ENCODE measurements around the gene MTCL1.

MTCL1 gene

GRCh38 chr18:8688216-8688800 is 17.0 kb upstream of the MTCL1 start:
- DNase-seq, result no peak

DNA sequence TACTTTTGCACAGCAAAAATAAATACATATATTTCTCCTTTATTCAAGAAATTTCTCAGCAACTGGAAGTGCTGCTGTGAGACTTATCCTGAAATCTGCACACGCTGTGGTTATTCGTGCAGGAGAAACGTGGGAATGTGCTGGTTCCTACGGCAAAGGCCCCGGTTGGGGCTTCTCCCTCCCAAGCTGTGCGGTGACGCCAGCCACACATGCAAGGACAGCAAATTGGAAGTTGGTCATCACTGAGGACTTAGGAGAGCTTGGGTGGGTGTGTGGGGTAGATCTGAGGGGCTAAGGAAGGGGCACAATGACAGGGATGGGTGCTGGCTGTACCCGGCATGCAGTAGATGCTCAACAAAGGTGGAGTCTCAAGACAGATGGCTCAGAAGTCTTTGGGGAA is 16.5 kb upstream of the MTCL1 start:
- no peak for DNase-seq

DNA sequence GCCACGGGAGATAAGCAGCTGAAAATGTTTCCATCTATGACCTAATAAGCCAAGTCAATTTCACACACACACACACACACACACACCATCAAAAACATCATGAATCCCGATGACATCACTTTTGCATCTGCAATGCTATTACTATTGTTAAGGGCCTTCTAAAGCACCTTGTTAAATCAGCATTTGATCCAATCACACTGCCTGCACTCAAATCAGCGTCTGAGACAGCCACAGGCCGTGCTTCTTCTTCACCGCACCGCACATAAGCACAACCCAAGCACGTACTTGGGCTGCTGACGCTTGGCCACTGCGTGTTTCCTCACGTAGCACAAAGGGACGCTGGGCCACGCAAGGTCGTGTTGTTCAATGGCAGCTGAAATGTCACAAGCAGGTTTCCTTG is 15.8 kb upstream of the MTCL1 start:
- no peak for DNase-seq

DNA sequence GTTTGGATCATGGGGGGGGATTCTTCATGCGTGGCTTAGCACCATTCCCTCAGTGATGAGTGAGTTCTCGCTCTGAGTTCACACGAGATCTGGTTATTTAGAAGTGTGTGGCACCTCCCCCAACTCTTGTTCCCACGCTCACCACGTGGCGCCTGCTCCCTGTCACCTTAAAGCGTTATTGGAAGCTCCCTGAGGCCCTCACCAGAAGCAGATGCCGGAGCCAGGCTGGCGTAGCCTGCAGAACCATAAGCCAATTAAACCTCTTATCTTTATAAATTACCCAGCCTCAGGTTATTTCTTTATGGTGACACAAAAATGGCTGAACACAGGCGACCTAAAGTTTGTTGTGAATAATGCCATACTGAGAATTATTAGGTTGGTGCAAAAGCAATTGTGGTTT is 10.5 kb upstream of the MTCL1 start:
- DNase-seq, result no peak

DNA sequence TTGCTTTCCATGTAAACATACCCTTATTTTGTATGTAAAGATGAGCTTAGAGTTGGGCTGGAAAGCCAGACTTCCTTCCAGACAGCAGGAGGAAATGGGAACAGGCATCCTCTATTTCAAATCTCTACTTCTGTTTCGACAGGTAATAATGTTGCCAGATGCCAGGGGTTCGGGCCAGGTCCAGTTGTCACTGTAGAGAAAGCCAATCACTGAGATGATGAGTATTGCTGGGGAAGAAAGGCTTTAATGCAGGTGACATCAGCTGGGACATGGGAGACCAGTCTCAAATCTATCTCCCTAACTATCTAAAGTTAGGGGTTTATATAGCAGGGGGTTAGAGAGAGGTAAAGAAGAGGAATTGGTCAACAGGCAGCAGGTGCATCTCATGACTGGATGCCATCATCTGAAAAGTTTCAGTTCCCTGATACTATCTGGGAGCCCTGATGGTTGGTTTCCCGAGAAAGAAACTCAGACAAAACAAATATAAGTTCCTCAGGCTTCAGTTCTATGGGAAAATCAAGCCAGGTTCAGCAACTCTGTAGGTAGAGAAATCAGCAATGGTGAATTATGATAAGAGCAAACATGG is 9.3 kb upstream of the MTCL1 start:
- DNase-seq, result no peak

GRCh38 chr18:8696749-8697211 is 8.6 kb upstream of the MTCL1 start:
- peak; percentile 63 for DNase-seq

DNA sequence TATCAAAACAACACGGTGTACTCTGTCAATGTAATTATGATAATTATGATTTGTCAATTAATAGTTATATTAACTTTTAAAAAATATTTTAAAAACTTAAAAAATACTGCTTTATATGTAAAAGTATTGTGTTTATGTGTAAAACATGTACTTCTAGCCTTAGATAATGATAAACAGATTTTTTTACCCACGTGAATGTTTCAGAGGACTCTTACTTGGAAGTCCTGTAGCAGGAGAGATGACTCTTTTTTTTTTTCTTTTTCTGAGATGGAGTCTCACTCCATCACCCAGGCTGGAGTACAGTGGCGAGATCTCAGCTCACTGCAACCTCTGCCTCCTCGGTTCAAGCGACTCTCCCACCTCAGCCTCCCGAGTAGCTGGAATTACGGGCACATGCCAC is 6.2 kb upstream of the MTCL1 start:
- no peak for DNase-seq

DNA sequence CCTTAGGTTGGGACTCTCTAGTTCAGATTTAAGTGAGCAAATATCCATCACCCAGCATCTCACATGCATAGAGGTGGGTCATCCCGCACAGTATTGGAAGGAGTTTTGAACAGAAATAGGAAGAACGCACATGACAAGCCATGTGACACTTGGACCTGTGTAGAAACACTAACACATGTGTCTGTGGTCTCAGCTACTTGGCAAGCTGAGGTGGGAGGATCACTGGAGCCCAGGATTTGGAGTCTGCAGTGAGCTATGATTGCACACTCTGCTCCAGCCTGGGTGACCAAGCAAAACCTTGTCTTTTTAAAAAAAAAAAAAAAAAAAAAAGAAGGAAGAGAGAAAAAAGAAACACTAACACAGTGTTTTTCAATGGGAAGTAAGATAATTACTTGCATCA is 5.4 kb upstream of the MTCL1 start:
- peak; percentile 34 for DNase-seq

DNA sequence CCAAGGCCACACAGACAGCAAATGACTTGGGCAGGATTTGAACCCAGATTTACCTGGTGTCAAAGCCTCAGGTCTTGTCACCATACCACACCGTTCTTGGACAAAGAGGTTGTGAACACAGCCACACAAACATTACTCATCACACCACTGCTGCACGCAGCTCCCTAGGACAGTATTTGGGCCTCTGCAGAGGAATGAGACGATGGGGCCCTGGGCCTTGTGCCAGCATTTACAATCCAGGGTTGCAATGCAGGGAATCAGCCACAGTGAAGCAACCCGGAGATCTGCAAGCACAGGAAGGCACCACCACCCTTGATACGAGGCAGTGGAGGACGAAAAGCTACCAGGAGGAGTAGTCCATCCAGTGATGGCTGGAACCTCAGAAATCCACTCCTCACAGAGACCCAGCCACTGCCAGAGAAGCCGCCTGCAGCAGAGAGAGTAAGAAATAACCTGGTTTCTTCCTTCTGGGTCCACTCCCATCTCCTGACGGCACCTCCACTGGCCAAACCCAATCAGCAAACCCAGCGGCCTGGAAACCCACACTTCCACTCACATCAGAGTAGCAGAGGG is 3.7 kb upstream of the MTCL1 start:
- peak; percentile 96 for DNase-seq

DNA sequence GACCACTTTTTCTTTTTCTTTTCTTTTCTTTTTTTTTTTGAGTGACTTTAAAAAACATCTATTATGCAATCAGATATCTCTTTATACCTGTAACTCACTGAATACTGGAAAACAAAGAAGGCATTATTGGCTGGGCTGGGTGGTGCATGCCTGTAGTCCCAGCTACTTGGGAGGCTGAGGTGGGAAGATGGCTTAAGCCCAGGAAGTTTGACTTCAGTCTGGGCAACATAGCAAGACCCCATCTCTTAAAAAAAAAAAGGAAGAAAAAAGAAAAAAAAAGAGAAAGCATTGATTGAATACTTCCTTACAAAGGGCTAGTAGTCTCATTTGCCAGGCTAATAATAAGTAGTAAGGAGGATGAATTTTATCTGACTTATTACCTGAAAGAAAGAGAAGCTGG is 2.7 kb upstream of the MTCL1 start:
- DNase-seq, result no peak

DNA sequence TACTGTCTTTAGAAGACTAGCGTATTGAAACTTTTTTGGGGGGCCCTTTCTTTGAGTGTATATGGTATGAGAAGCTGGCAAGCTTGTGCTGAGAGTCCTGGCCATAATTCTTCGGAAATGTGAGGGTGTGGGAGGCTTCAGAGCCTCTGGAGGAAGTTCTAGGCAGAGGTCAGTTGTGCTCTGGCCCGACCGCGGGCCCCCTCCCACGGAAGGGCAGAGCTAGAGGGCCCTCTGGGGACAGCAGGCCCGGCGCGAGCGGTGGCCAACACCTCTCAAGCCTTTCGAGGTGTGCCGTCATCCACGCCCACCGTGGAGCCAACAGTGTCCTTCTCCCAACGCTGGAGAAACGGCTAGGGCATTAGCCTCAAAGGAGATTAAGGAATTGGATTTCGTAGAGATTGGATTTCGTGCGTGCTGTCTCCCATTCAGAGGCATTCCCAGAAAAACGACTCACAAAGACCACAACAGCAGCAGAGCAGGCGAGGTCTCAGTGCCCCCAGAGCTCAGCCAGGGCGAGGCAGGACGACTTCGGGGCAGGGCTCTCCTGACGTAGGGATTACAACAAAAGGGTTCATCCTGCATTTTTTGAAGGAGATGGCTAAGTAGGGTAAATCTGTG is 2.2 kb upstream of the MTCL1 start:
- DNase-seq, result peak; percentile 52

DNA sequence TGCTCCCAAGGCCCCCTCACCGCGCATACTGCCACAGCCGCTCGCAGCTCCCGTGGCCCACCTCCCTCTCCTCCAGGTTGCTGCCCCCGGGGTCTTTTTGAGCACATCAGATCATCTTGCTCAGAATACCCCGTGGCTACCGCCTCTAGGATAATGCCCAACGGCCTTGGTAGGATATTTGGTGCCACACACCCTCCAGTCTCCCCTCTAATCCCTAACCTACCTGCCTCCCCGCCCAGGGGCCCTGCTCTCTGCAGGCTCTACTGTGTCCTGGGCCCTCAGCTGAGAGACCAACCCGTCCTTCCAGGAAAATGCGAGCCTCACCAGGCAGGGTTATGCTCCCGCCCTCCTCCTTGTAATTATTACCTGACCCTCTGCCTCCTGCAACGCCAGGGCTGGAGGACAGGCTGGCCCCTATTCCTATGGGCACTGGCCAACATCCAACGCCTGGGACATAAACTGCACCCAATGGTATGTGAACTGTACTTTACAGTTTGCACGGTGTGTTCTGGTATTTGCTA is 1.5 kb upstream of the MTCL1 start:
- DNase-seq, result no peak

- DNase-seq, result peak; percentile 96
Measured at GRCh38 chr18:8704361-8705237, 757 bp upstream of the MTCL1 start.

GRCh38 chr18:8705961-8706790 is 820 bp downstream of the MTCL1 start:
- no peak for DNase-seq

- peak; percentile 61 for DNase-seq
Measured at GRCh38 chr18:8706791-8707555, 1.6 kb downstream of the MTCL1 start.

GRCh38 chr18:8707556-8708300 is 2.4 kb downstream of the MTCL1 start:
- DNase-seq, result peak; percentile 60

- no peak for DNase-seq
Measured at GRCh38 chr18:8708670-8709069, 3.3 kb downstream of the MTCL1 start.

GRCh38 chr18:8709248-8710059 is 4.1 kb downstream of the MTCL1 start:
- DNase-seq, result peak; percentile 22

DNA sequence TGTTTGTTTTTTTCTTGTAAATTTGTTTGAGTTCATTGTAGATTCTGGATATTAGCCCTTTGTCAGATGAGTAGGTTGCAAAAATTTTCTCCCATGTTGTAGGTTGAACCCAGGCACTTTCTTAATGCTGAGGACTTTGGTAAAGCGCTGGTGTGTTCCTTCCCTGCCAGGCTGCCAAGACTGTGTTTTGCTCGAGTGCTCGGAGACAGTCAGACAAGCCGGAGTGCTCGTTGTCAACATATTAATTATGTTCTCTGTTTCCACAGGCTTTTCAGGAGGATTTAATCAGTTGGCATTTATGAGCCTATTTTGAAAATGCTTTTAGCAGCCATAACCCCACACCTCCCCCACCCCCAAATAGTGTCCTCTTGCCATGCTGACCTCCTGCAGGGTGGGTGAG is 6.4 kb downstream of the MTCL1 start:
- DNase-seq, result no peak

Measured in fibroblast of skin of scalp (primary cell).